Measurements from ENCODE around the gene ZSCAN20.

Gene ZSCAN20

GRCh38 chr1:33454646-33455282, 17.7 kb upstream of the ZSCAN20 start:
- H3K36me3 ChIP-seq (ENCODE audit: control insufficient read depth, insufficient read depth, low read length): no peaks in the 10 kb centered on the region
- H3K27me3 ChIP-seq (ENCODE audit: control insufficient read depth, insufficient read depth, low read length): no peaks in the 10 kb centered on the region
- no peaks in the 10 kb centered on the region for H3K79me2 ChIP-seq
- H3K4me1 ChIP-seq: no peaks in the 10 kb centered on the region
- no peak overlapping the region for H3K9ac ChIP-seq
- no peak overlapping the region for H3K4me2 ChIP-seq (ENCODE audit: low read length)
- no peak overlapping the region for H3K27ac ChIP-seq
- H3K4me3 ChIP-seq (ENCODE audit: low read depth, low read length): no peak overlapping the region
- no peak for TF ChIP-seq CTCF (IDR thresholded peaks at IDR 0.05)
- no peaks in the 10 kb centered on the region for H3K9me3 ChIP-seq (ENCODE audit: control insufficient read depth, low read length)
- H2AFZ ChIP-seq: no peak overlapping the region

- Histone ChIP-seq H3K4me1 (no peaks in the 10 kb centered on the region), H3K4me2 (ENCODE audit: low read length) (no peak overlapping the region), H3K27ac (no peak overlapping the region), H3K4me3 (ENCODE audit: low read depth, low read length) (no peak overlapping the region), H3K9me3 (ENCODE audit: control insufficient read depth, low read length) (no peaks in the 10 kb centered on the region), H3K27me3 (ENCODE audit: control insufficient read depth, insufficient read depth, low read length) (no peaks in the 10 kb centered on the region), H2AFZ (peak overlapping the region; percentile 56), H3K9ac (no peak overlapping the region), H3K36me3 (ENCODE audit: control insufficient read depth, insufficient read depth, low read length) (no peaks in the 10 kb centered on the region), H3K79me2 (no peaks in the 10 kb centered on the region)
- peak; percentile 61 for TF ChIP-seq CTCF (IDR thresholded peaks at IDR 0.05)
These were observed 16.6 kb upstream of the ZSCAN20 start for GRCh38 chr1:33455539-33456501.

GRCh38 chr1:33456502-33456886, 16.0 kb upstream of the ZSCAN20 start:
- Histone ChIP-seq H3K4me1 (no peaks in the 10 kb centered on the region), H3K79me2 (no peaks in the 10 kb centered on the region), H3K27me3 (ENCODE audit: control insufficient read depth, insufficient read depth, low read length) (no peaks in the 10 kb centered on the region), H3K36me3 (ENCODE audit: control insufficient read depth, insufficient read depth, low read length) (no peaks in the 10 kb centered on the region), H2AFZ (no peak overlapping the region), H3K9me3 (ENCODE audit: control insufficient read depth, low read length) (no peaks in the 10 kb centered on the region), H3K4me2 (ENCODE audit: low read length) (no peak overlapping the region), H3K27ac (no peak overlapping the region), H3K9ac (no peak overlapping the region), H3K4me3 (ENCODE audit: low read depth, low read length) (no peak overlapping the region)
- no peak for TF ChIP-seq CTCF (IDR thresholded peaks at IDR 0.05)

- Histone ChIP-seq H3K4me1 (no peaks in the 10 kb centered on the region), H3K27me3 (ENCODE audit: control insufficient read depth, insufficient read depth, low read length) (no peaks in the 10 kb centered on the region), H3K9ac (no peak overlapping the region), H3K79me2 (no peaks in the 10 kb centered on the region), H3K4me2 (ENCODE audit: low read length) (no peak overlapping the region), H3K36me3 (ENCODE audit: control insufficient read depth, insufficient read depth, low read length) (no peaks in the 10 kb centered on the region), H3K4me3 (ENCODE audit: low read depth, low read length) (no peak overlapping the region), H3K27ac (no peak overlapping the region), H3K9me3 (ENCODE audit: control insufficient read depth, low read length) (no peaks in the 10 kb centered on the region), H2AFZ (no peak overlapping the region)
- TF ChIP-seq CTCF (IDR thresholded peaks at IDR 0.05): no peak
These were observed 12.8 kb upstream of the ZSCAN20 start for GRCh38 chr1:33459691-33460090.

Measured in parathyroid adenoma (tissue), 2 donors.